ENCODE results near the gene PCED1A.

Gene PCED1A

DNA sequence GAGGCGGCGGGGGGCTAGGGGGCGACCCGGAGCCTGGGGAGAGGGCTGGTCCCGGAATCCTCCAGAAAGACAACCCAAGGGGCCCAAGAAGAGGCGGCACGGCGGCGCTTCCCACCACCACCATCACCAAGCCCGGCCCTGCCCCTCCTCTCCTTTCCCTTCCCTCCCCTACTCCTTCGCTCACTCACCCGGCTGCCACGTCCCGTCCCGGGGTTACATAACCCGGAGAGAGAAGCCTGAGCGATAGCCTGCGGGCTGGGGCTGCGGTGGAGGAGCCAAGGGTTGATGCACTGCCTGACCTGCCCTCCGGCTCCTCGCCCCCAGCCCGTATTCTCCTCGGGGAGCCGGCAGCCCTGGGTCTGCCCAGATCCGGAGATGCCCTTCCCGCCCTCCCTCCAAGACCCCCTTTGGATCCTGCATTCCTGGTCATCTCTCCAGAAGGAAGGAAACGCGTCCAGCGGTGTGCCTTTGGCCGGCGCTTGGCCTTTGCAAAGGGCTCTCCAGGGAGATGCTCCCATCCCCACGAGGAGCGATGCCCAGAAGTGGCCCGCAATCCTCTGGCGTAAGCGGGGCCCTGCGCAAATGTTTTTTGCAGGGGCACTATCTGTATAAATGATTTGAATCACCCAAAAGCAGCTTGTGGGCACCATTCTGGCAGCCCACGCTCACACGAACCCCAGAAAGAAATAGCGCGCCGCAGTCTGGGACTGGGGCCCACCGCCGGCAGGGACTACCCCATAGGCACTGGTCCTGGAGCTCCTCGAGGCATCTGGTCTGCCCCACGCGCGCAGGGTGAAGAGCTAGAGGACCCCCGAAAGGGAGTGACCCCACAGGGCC, 35.4 kb downstream of the PCED1A start:
- DNase-seq (ENCODE audit: low spot score) = no peak

DNA sequence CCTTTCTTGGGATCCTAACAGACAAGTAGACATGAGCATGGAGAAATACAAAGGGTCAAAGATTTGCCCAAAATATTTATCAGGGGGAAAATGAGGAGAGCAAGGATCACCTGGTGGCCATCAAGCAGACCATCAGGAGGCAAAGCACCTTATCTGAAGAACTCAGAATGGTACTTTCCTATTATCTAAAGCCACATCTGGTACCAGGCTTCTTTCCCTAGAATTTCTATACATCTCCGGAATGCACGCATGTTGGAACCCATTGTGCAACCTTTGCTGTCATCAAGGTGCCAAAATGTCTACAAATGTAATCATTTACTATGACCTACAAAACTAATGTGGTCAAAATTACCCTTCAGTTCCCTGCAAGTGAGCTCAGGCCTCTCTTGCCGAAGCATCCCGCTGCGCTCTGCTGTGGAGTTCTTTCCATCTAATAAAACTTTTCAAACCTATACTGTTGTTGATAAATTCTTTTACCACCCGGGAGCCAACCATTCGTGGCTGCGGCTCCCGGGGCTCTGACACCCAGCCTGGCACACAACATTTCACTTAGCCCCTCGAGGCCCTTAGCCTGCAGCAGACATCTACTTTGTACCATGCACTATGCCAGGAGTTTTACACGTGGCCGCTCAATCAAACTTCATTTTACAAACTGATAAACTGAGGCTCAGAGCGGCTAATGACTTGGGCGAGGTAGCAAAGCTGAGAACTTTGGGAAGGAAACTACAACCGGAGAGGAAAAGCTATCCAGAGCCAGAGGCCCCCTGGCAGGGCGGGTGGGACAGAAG, 36.2 kb downstream of the PCED1A start:
- DNase-seq (ENCODE audit: low spot score) = no peak

DNA sequence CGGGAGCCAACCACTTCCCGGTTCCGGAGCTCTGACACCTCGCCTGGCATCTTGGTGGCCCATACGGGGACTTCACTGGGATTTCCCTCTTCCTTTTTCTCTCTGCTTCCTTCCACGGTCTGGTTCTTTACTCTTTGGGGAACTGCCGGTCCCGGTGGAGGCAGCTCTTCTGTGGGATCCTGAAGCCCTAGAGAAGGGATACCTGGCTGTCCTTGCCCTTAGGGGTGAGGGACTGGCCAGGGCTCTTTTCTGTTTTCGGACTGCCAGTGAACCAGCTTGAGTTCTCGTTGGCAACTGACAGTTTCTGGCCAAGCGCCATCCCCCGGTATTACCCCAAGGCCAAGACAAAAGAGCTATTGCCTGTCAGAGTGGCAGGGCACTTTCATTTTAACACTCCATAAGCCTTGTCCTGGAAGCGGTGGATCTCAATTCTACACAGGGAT, 39.1 kb downstream of the PCED1A start:
- DNase-seq (ENCODE audit: low spot score) = no peak

DNA sequence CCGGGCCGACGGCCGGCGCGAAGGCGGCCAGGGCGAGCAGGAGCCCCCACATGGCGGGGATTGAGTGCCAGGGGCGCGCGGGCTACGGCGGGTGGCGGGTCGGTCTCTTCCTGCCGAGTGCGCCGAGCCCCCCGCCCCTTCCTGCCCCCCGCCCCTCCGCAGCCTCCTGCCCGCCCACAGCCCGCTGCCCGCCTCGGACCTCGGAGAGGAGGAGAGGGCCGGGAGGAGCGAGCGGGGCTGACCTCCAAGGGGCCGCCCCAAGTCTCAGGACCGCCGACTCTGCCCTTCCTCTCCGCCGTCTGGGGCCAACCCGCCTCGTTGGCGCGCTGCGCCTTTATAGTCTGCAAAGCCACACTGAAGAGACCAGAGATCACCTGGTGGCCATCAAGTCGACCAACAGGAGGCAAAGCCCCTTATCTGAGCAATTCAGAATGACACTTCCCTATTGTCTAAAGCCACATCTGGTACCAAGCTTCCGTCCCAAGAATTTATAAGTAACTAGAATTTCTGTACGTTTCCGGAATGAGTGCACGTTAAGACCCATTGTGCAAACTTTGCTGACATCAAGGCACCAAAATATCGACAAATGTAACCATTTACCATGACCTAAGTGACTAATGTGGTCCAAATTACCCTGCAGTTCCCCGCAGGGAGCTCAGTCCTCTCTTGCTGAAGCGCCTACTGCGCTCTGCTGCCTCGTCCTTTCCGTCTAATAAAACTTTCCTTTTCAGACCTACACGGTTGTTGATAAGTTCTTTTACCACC, 39.8 kb downstream of the PCED1A start, which contains the start of gene CPXM1:
TSS of gene CPXM1 (minus strand) at position 107 of the 765 bp plus-strand sequence. CDS start at position 52, 55 bp downstream.
- DNase-seq (ENCODE audit: low spot score) = no peak

DNA sequence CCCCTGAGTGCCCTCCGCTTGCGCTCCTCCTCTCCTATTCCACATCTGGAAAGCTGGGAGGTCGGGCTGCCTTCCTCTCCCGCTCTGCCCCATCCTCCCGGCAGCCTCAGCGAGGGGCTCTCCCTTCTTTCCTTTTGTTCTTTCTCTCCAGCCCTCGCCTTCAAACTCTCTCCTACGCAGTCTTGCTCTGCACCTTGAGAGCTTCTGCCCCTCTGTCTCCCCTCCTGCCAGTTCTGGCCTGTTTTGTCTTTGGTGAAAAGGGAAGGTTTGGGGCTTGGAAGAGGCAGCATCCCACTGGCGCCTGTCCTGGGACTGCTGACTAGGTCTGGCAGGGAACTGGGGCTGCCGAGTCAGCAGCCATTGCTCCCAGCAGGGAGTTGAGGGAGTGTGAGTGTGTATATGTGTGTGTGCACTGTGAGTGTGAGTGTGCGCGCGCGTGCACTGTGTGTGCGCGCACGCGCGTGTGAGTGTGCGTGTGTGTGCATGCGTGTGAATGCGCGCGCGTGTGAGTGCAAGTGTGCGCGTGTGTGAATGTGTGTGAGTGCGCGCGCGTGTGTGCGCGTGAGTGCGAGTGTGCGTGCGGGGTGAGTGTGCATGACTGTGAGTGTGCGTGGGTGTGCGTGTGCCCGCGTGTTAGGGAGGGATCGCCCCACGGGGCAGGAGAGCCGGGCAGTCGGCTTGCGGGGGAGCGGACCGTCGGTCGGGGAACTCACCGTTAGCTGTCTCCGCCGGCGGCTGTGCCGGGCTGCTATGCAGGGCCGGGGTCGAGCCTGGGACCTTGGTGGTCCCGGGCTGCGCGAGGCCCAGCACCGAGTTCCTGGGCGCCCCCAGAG, 40.6 kb downstream of the PCED1A start:
- DNase-seq (ENCODE audit: low spot score) = no peak

DNA sequence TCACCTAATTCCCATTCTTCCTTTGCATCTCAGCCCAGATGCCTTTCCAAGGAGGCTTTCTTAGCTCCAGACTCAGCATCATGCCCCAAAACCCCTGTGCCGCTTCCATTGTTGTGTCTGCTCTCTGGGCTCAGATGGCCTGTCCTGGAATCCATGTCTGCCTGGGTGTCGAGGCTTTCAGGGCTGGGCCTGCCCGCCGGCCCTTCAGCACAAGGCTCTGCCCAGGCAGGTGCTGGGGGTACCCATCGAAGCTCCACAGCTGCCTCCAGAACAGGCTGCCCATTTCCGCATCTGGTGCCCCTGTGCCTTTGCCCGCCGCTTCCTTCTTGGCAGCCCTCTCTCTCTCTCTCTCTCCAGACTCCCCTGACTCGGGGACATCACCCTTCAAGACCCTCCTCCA, 41.2 kb downstream of the PCED1A start:
- no peak for DNase-seq (ENCODE audit: low spot score)

DNA sequence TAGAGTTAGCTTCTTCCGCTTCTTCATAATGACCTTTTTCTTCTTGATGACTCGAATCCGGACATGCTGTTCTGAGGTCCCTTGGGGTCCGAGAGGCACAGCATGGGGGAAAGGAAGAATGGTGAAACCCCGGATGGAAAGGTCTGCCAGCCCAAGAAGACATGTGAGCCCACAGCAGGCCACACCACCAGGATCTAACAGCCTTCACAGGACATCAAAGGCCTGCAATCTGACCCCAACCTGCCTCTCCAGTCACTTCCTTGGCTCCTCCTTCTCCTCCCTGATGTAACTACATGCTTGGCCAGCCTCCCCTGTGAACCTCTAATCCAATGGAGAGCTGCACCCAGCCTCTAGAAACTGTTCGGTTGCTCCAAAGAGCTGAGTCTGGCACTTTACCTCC, 41.6 kb downstream of the PCED1A start:
- DNase-seq (ENCODE audit: low spot score) = no peak

DNA sequence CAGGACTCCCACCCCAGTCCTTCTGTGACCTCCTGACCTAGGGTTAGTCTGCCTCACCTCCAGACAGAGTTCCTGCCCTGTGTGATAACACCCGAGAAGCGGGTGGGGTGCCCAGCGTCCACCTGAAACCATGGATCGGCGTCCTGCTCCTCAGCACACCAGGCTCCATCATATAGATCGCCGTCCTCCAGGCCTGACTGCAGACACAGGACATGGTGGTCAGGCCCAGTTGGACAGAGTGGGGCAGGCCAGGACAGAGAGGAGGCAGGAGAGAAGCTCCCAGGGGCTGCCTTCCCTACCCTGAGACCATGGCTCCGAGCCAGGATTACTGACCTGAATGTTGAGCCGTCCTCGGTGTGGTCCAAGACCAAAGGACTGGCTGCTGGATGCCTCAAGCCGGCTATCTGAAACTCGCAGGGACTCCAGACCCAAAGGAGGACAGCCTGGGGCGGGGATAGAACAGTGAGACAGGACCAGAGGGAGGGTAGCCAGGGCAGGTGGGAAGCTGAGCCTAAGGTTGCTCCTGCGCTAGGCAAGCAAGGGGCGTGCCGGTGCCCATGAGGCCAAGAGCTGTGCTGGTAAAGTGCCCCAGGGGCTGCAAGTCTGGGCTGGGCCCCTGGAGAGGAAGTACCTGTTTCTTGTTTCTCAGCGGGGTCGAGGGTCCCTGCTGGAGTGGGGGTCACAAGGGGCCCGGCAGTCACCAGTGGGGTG, 42.2 kb downstream of the PCED1A start:
- no peak for DNase-seq (ENCODE audit: low spot score)

DNA sequence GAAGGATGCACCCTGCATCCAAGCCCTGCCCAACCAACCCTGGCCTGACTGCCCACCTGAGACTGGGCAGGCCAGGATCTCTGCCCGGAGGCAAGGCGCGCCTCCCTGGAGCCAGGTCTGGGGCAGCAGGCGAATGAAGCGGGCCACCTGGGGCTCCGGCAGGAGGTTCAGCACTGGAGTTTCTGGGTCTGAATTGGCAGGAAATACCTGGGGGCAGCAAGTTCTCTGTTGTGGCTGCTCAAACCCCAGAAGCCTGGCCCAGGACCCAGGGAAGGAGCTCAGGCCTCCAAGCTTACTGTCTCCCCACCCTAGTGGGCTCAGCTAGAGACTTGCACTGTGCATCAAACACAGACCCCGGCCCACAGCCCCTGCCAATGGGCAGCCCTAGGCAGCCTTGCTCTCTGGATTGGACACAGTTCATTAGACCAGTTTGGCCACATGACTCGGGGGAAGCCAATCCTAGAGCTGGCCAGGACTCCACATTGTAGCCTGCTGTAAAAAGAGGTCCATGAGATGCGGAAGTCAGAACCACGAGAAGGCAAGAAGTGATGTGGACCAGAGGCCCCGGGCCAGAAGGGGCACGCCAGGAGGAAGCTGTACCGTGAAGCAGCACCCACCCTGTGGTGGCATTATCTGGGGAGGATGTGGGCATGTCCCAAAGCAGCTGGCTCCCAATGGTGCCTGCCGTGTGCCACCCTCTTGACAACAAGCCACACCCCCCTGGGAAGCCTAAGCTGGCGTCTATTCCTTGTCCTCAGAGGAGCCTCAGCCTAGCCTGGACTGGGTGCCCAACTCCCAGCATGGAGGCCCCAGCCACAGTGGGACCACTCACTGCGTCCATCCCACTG, 43.1 kb downstream of the PCED1A start:
- DNase-seq (ENCODE audit: low spot score) = no peak

DNA sequence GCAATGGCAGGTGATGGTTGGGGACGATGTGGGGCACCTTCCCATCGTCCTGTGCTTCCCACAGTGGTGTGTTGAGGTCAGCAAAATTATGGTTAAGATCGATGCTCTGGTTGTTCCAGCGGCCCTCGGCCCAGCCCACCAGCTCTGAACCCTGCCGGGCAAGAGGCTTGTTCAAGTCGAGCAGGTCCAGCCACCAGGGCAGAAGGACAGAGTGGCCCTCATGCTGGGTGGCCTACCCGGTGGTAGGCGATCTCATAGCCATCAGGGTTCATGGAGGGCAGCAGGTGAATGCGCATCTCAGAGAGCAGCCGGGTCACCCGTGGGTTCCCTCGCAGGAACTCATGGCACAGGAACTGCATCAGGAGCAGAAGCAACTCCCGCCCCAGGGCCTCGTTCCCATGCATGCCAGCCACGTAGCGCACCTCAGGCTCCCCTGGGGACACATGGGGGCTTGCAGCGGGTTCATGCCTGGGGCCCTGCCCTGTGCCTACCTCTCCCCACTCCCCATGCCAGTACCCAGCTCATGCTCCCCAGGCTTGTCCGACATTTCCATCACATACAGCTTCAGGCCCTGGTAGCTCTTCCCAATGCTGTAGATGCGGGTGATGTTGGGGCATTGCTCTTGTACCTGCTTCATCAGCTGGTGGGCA, 44.3 kb downstream of the PCED1A start:
- no peak for DNase-seq (ENCODE audit: low spot score)

DNA sequence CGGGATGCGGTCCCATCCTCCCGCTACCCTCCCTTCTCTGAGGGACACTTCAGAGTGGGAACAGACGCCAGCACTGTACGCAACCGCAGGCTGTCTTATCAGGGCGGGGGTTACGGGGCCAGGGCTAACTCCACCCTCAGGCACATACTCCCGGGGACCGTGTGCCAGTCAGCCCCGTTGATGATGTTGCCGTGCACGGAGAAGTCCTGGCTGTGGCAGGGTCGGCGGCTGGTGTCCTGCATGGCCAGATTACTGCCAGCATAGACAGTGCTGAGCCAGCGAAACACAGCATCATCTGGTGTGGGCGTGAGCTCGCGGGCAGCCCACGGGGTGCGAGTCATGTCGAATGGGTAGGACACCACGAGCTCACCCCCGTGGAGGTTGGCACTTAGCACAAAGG, 45.0 kb downstream of the PCED1A start:
- no peak for DNase-seq (ENCODE audit: low spot score)

DNA sequence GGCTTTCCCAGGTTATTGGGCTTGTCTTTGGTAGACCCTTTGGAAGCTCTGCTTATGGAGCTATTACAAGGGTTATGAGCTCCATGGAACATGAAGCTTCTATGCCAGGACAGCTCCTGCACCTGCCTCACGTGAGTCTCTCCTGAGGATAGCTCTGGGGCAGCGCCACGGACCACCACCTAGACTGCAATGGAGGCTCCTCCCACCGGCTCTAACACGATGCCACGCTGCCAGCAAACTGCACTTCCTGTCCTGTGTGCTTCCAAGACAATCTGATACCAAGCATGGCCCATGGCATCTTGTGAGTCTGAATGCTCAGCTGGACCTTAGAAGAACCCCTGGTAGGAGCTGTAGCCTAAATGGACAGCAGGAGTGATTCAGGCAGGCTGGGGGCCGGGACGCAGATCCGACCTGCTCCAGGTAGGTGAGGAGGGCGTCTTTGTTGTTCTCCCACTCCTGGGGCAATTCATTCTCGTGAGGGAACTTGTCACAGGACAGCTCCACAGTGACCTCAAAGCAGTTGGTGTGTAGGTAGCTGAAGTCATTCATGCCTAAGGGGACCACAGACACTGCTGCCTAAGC, 45.5 kb downstream of the PCED1A start:
- DNase-seq (ENCODE audit: low spot score) = no peak

DNA sequence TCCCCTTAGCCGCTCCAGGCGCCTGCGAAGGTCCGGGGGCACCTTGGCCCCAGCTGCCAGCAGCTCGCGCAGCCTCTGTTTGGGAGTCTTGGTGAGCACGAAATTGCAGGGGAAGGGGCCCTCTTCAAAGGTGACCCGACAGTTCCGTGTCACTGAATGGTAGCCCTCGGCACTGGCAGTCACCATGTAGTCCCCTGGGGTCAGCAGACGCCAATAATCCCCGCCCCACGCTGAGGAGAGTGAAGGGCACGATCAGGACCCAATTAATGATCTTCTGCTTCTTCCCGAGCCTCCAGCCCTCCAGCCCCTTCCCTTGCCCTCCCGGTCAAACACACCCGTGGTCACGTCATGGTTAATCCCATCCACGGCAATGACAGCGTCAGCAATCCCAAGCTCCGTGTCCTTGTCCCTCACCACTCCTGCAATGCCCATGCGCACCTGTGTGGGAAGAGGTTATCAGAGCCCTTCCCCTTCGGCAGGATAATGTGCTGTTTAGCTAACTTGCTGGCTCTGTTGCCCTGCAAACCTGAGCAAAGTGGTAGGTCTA, 46.2 kb downstream of the PCED1A start:
- no peak for DNase-seq (ENCODE audit: low spot score)

DNA sequence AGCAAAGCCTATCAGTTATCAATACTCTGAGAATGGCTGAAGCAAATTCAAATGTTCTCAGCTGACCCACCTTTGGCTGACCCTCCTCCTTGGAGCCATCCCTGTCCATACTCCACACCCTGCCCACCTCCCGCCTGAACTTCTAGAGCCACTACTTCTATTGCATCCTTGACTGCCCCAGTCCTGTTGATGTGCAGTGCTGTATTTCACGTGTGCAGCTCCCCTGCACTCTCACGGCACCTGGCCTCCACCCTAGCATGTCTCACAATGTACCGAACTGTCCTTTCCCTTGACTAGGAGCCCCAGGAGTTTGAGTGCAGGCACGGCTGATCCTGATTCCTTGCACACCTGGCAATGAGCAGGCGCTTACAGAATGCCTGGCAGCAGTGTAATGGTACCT, 47.0 kb downstream of the PCED1A start:
- no peak for DNase-seq (ENCODE audit: low spot score)

Data from Ammon's horn (tissue), 1 donor.